GM12878 (cell line): Measurements from ENCODE around the gene PLEKHA1. TPM values are rescaled to one million over a fixed set of nuclear protein-coding genes. Genes with fewer than 3 reads are reported as not detected.

ENCODE experiments used
- ATF7 ChIP-seq: fragments of 450-650 bp; IDR thresholded peaks from 2 replicates; pipeline ENCODE4 v1.6.1; 2016; ENCODE audit warnings: low read depth, mild to moderate bottlenecking
- CHD4 ChIP-seq: fragments of 200-600 bp; sonication (generic); IDR thresholded peaks from 2 replicates; pipeline ENCODE4 v1.6.1; 2016; ENCODE audit warnings: mild to moderate bottlenecking
- EGR1 ChIP-seq, 2 experiments: IDR thresholded peaks; 1 replicate in 1 of 2; 2 replicates in 1 of 2; pipeline ENCODE4 v1.6.1; 2011 to 2012; ENCODE audit warnings: low read depth in 2 of 2, low read length in 2 of 2, borderline replicate concordance in 1 of 2, mild to moderate bottlenecking in 1 of 2, moderate library complexity in 1 of 2
- ESRRA ChIP-seq: IDR thresholded peaks from 2 replicates; pipeline ENCODE4 v1.6.1; 2012; ENCODE audit warnings: mild to moderate bottlenecking, low read length, improper control_type of control experiment
- FOXM1 ChIP-seq: IDR thresholded peaks from 2 replicates; pipeline ENCODE4 v1.6.1; 2012; ENCODE audit warnings: low read depth, mild to moderate bottlenecking, inconsistent platforms, low read length, moderate library complexity
- GABPA ChIP-seq: IDR thresholded peaks from 2 replicates; pipeline ENCODE4 v1.6.1; 2014; ENCODE audit warnings: antibody characterized with exemption, low read depth, mild to moderate bottlenecking, inconsistent platforms
- HCFC1 ChIP-seq: fragments of 150-350 bp; IDR thresholded peaks from 2 replicates; pipeline ENCODE4 v1.6.1; 2014; ENCODE audit warnings: low read length
- IKZF1 ChIP-seq: fragments of 450-650 bp; conservative IDR thresholded peaks from 2 replicates; pipeline ENCODE4 v1.6.1; 2017; ENCODE audit warnings: antibody characterized with exemption, mild to moderate bottlenecking
- IRF4 ChIP-seq: IDR thresholded peaks from 2 replicates; pipeline ENCODE4 v1.6.1; 2011; ENCODE audit warnings: low read depth, low read length
- LARP7 ChIP-seq: fragments of 450-650 bp; IDR thresholded peaks from 2 replicates; pipeline ENCODE4 v1.6.1; 2017; ENCODE audit warnings: mild to moderate bottlenecking
- MXI1 ChIP-seq: fragments of 150-350 bp; IDR thresholded peaks from 2 replicates; pipeline ENCODE4 v1.6.1; 2011; ENCODE audit warnings: low read depth, mild to moderate bottlenecking, inconsistent platforms, low read length, improper control_type of control experiment
- MYC ChIP-seq: IDR thresholded peaks from 2 replicates; pipeline ENCODE4 v1.6.1; 2011; ENCODE audit warnings: mild to moderate bottlenecking, low read length, moderate library complexity, inconsistent platforms; ENCODE audit not compliant: insufficient read depth, insufficient replicate concordance, insufficient read length, severe bottlenecking
- NFYB ChIP-seq: IDR thresholded peaks from 2 replicates; pipeline ENCODE4 v1.6.1; 2011; ENCODE audit warnings: low read depth, mild to moderate bottlenecking, low read length, improper control_type of control experiment, moderate library complexity; ENCODE audit not compliant: insufficient read depth
- NRF1 ChIP-seq: conservative IDR thresholded peaks from 2 replicates; pipeline ENCODE4 v1.6.1; 2011; ENCODE audit warnings: mild to moderate bottlenecking, low read depth, low read length, improper control_type of control experiment
- POLR2A ChIP-seq: IDR thresholded peaks from 2 replicates; pipeline ENCODE4 v1.6.1; 2011; ENCODE audit warnings: low read depth, mild to moderate bottlenecking, low read length
- POU2F2 ChIP-seq: IDR thresholded peaks from 3 replicates; pipeline ENCODE4 v1.6.1; 2011; ENCODE audit warnings: low read depth, mild to moderate bottlenecking, low read length, borderline replicate concordance
- SRF ChIP-seq, 2 experiments: IDR thresholded peaks; 2 replicates each; pipeline ENCODE4 v1.6.1; 2011; ENCODE audit warnings: low read depth in 2 of 2, low read length in 2 of 2, mild to moderate bottlenecking in 1 of 2, moderate library complexity in 1 of 2
- TBL1XR1 ChIP-seq: IDR thresholded peaks from 2 replicates; pipeline ENCODE4 v1.6.1; 2012; ENCODE audit warnings: low read depth, low read length, improper control_type of control experiment
- USF2 ChIP-seq: IDR thresholded peaks from 2 replicates; pipeline ENCODE4 v1.6.1; 2011; ENCODE audit warnings: low read depth, low read length, improper control_type of control experiment, borderline replicate concordance
- YY1 ChIP-seq: IDR thresholded peaks from 2 replicates; pipeline ENCODE4 v1.6.1; 2011; ENCODE audit warnings: low read depth, mild to moderate bottlenecking, low read length
- ZNF207 ChIP-seq: fragments of 450-650 bp; IDR thresholded peaks from 2 replicates; pipeline ENCODE4 v1.6.1; 2014; ENCODE audit warnings: antibody characterized with exemption, mild to moderate bottlenecking, borderline replicate concordance
- ZNF24 ChIP-seq: fragments of 450-650 bp; IDR thresholded peaks from 2 replicates; pipeline ENCODE4 v1.6.1; 2017; ENCODE audit warnings: antibody characterized with exemption, mild to moderate bottlenecking
- ZNF622 ChIP-seq: fragments of 450-650 bp; IDR thresholded peaks from 2 replicates; pipeline ENCODE4 v1.6.1; 2017; ENCODE audit warnings: mild to moderate bottlenecking, inconsistent platforms
- ZZZ3 ChIP-seq: IDR thresholded peaks from 2 replicates; pipeline ENCODE4 v1.6.1; 2011; ENCODE audit warnings: low read depth; ENCODE audit not compliant: control insufficient read depth, insufficient read length
- polyA plus RNA-seq, 11 experiments: library from polyadenylated mRNA; depleted of rRNA in 4 of 11; unstranded in 6 of 11; stranded (reverse) in 5 of 11; fragments of >200 nt; fragmentation: Nextera tagmentation in 4 of 11; fragmentation: Illumina TruSeq in 1 of 11; extraction: Ambion mirVana in 4 of 11; extraction: Trizol in 1 of 11; gene quantifications; 1 replicate in 1 of 11; 2 replicates in 10 of 11; pipeline versions ENCODE4 v1.2.1 to v1.2.3, GENCODE V29; 2011 to 2016; ENCODE audit warnings: inconsistent platforms in 2 of 11, missing spikeins in 2 of 11, low read depth in 1 of 11
- total RNA-seq, 4 experiments: library from RNA; depleted of rRNA in 3 of 4; stranded (reverse); fragments of >200 nt in 3 of 4; fragmentation: Illumina TruSeq in 1 of 4; extraction: Trizol in 1 of 4; gene quantifications; 2 replicates each; pipeline versions ENCODE4 v1.2.1 to v1.2.3, GENCODE V29; 2013 to 2021
- TF ChIP-seq, protein P1 (sequence below): fragments of 450-650 bp; IDR thresholded peaks from 2 replicates; pipeline ENCODE4 v1.6.1; 2016; ENCODE audit warnings: mild to moderate bottlenecking
- TF ChIP-seq, protein P2 (sequence below): fragments of 450-650 bp; formaldehyde crosslinking; IDR thresholded peaks from 2 replicates; pipeline ENCODE4 v1.4.0; 2022; ENCODE audit warnings: mild to moderate bottlenecking, moderate library complexity
- TF ChIP-seq, protein P3 (sequence below): IDR thresholded peaks from 2 replicates; pipeline ENCODE4 v1.6.1; 2011; ENCODE audit warnings: low read depth, mild to moderate bottlenecking, low read length, moderate library complexity, borderline replicate concordance; ENCODE audit errors: extremely low read depth

The PLEKHA1 gene
- total and polyA plus RNA-seq, 10 of the 15 experiments (the other 5 are each of a cell fraction or from before 2014, with no cell fraction given), result 0.15 to 6.0 (median 0.32) TPM

- TF ChIP-seq, protein P1, sequence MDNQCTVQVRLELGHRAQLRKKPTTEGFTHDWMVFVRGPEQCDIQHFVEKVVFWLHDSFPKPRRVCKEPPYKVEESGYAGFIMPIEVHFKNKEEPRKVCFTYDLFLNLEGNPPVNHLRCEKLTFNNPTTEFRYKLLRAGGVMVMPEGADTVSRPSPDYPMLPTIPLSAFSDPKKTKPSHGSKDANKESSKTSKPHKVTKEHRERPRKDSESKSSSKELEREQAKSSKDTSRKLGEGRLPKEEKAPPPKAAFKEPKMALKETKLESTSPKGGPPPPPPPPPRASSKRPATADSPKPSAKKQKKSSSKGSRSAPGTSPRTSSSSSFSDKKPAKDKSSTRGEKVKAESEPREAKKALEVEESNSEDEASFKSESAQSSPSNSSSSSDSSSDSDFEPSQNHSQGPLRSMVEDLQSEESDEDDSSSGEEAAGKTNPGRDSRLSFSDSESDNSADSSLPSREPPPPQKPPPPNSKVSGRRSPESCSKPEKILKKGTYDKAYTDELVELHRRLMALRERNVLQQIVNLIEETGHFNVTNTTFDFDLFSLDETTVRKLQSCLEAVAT, result no peak
- TF ChIP-seq USF2 (no peak), MXI1 (no peak), ZZZ3 (no peak), EGR1 (IDR thresholded peaks at IDR 0.05; ENCODE audit: borderline replicate concordance in 1 of 2, low read depth in 2 of 2, low read length in 2 of 2) (no peak), POLR2A (0 out of 2 replicates have a peak, but pooled peaks have one; percentile 22), POU2F2 (no peak), YY1 (peak; percentile 50), ZNF622 (no peak), NRF1 (peak; percentile 38; the same call in 1 of the 2 replicates), GABPA (no peak), ZNF207 (0 out of 2 replicates have a peak, but pooled peaks have one; percentile 60), CHD4 (no peak), MYC (no peak), IRF4 (no peak), ATF7 (0 out of 2 replicates have a peak, but pooled peaks have one; percentile 17), ZNF24 (no peak), IKZF1 (peak; percentile 94), LARP7 (0 out of 2 replicates have a peak, but pooled peaks have one; percentile 49), FOXM1 (no peak), HCFC1 (peak; percentile 90), SRF (IDR thresholded peaks at IDR 0.05; ENCODE audit: low read depth in 2 of 2, low read length in 2 of 2) (0 out of 4 replicates have a peak, but pooled peaks of 1 of the 2 experiments have one; percentile 9), NFYB (no peak), ESRRA (no peak), TBL1XR1 (0 out of 2 replicates have a peak, but pooled peaks have one; percentile 37)
- TF ChIP-seq, protein P2, sequence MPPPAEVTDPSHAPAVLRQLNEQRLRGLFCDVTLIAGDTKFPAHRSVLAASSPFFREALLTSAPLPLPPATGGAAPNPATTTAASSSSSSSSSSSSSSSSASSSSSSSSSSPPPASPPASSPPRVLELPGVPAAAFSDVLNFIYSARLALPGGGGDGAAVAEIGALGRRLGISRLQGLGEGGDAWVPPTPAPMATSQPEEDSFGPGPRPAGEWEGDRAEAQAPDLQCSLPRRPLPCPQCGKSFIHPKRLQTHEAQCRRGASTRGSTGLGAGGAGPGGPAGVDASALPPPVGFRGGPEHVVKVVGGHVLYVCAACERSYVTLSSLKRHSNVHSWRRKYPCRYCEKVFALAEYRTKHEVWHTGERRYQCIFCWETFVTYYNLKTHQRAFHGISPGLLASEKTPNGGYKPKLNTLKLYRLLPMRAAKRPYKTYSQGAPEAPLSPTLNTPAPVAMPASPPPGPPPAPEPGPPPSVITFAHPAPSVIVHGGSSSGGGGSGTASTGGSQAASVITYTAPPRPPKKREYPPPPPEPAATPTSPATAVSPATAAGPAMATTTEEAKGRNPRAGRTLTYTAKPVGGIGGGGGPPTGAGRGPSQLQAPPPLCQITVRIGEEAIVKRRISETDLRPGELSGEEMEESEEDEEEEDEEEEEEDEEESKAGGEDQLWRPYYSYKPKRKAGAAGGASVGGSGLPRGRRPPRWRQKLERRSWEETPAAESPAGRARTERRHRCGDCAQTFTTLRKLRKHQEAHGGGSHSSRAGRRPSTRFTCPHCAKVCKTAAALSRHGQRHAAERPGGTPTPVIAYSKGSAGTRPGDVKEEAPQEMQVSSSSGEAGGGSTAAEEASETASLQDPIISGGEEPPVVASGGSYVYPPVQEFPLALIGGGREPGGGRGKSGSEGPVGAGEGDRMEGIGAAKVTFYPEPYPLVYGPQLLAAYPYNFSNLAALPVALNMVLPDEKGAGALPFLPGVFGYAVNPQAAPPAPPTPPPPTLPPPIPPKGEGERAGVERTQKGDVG (CRISPR knock-in tag), result no peak
- TF ChIP-seq, protein P3, sequence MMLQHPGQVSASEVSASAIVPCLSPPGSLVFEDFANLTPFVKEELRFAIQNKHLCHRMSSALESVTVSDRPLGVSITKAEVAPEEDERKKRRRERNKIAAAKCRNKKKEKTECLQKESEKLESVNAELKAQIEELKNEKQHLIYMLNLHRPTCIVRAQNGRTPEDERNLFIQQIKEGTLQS, result peak; percentile 46; the same call in 1 of the 2 replicates
These were observed at the start of gene PLEKHA1 (continued) for GRCh38 chr10:122374237-122374858.
